HEK293T (cell line): ENCODE measurements around the gene DAPK1.
"Not testable (repeated sequence)": the region's sequence is repeated elsewhere in the genome, so short reads cannot be mapped to it uniquely, and the experiment has no call there.

Source experiments
- CTCF ChIA-PET: fragments of 350-600 bp; formaldehyde crosslinking; extraction: SDS; loops from one replicate; lab custom pipeline; 2021; ENCODE audit warnings: antibody characterized with exemption, inconsistent platforms; lab: Yijun Ruan, JAX
- POLR2A ChIA-PET: fragments of 350-600 bp; formaldehyde crosslinking; extraction: SDS; loops from one replicate; lab custom pipeline; 2020; ENCODE audit warnings: antibody characterized with exemption, inconsistent platforms; lab: Yijun Ruan, JAX
- DNase-seq: peaks from one replicate; pipeline ENCODE4 v3.0.0; 2012; ENCODE audit warnings: mixed read lengths; ENCODE audit errors: extremely low spot score
- ARNT ChIP-seq: fragments of 450-650 bp; IDR thresholded peaks from 2 replicates; pipeline ENCODE4 v1.6.1; 2017; ENCODE audit warnings: mild to moderate bottlenecking
- BHLHE40 ChIP-seq: fragments of 450-650 bp; IDR thresholded peaks from 2 replicates; pipeline ENCODE4 v1.6.1; 2016; ENCODE audit warnings: mild to moderate bottlenecking, moderate library complexity, borderline replicate concordance
- CTBP1 ChIP-seq: fragments of 450-650 bp; IDR thresholded peaks from 2 replicates; pipeline ENCODE4 v1.6.1; 2016; ENCODE audit warnings: borderline replicate concordance
- ELF4 ChIP-seq: fragments of 450-650 bp; IDR thresholded peaks from 2 replicates; pipeline ENCODE4 v1.6.1; 2017; ENCODE audit warnings: antibody characterized with exemption
- FOXA1 ChIP-seq: fragments of 450-650 bp; IDR thresholded peaks from 2 replicates; pipeline ENCODE4 v1.6.1; 2016; ENCODE audit warnings: mild to moderate bottlenecking
- FOXK2 ChIP-seq: fragments of 450-650 bp; IDR thresholded peaks from 2 replicates; pipeline ENCODE4 v1.6.1; 2016; ENCODE audit warnings: mild to moderate bottlenecking
- FOXM1 ChIP-seq: fragments of 450-650 bp; IDR thresholded peaks from 2 replicates; pipeline ENCODE4 v1.6.1; 2017; ENCODE audit warnings: mild to moderate bottlenecking, borderline replicate concordance
- HDGF ChIP-seq: fragments of 450-650 bp; IDR thresholded peaks from 2 replicates; pipeline ENCODE4 v1.6.1; 2017; ENCODE audit warnings: antibody characterized with exemption, borderline replicate concordance
- L3MBTL2 ChIP-seq: fragments of 450-650 bp; conservative IDR thresholded peaks from 2 replicates; pipeline ENCODE4 v1.6.1; 2016; ENCODE audit warnings: mild to moderate bottlenecking
- LEF1 ChIP-seq: fragments of 450-650 bp; IDR thresholded peaks from 2 replicates; pipeline ENCODE4 v1.6.1; 2017; ENCODE audit warnings: mild to moderate bottlenecking, borderline replicate concordance
- NFRKB ChIP-seq: fragments of 450-650 bp; IDR thresholded peaks from 2 replicates; pipeline ENCODE4 v1.6.1; 2016; ENCODE audit warnings: mild to moderate bottlenecking, moderate library complexity
- SP1 ChIP-seq: fragments of 450-650 bp; IDR thresholded peaks from 2 replicates; pipeline ENCODE4 v1.6.1; 2017
- SUZ12 ChIP-seq: fragments of 450-650 bp; IDR thresholded peaks from 2 replicates; pipeline ENCODE4 v1.6.1; 2016; ENCODE audit warnings: mild to moderate bottlenecking
- TARDBP ChIP-seq: fragments of 450-650 bp; IDR thresholded peaks from 2 replicates; pipeline ENCODE4 v1.6.1; 2016
- ZNF384 ChIP-seq: fragments of 450-650 bp; IDR thresholded peaks from 2 replicates; pipeline ENCODE4 v1.6.1; 2016
- TF ChIP-seq, protein P1 (sequence below): fragments of 450-650 bp; IDR thresholded peaks from 2 replicates; pipeline ENCODE4 v1.6.1; 2016

DAPK1 gene

DNA sequence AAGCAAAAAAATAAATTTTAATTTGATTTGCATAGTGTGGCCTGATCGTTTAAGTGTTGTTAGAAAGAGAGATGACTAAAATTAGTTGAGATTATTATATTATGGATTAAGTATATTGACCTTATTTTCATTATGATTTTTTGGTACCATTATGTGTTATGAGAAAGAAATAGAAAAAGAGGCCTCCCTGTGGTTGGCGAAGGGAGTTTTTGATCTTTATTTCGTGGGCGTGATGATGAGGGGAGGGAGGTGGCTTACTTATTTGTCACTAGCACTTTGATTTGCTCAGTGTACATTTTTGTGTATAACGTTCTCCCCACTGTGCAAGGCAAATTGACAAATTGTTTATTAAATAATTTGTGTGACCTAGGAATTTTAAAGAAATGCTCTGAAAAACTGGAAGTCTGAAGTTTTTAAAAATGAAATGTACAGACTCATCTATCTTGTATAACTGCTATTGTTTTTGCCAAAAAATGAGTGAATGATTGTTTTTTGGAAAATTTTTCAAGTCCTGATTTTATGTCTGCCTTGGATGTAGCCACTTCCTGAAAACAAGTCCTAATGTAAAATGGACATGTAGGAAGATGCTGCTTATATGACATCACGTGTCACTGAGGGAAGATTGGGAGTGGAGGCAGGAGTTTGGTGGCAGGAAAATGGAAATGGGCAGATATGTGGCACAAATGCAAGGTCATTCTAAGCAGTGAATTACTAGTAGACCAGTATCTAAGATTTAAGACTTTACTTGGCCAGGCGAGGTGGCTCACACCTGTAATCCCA lies 3.0 kb downstream of the DAPK1 start:
- CTCF ChIA-PET = no interaction called here
- DNase-seq = no peak
- POLR2A ChIA-PET = no interaction called here
- TF ChIP-seq ZNF384 (no peak), CTBP1 (no peak), FOXA1 (no peak), HDGF (no peak), ARNT (no peak), SP1 (no peak), FOXK2 (no peak)

DNA sequence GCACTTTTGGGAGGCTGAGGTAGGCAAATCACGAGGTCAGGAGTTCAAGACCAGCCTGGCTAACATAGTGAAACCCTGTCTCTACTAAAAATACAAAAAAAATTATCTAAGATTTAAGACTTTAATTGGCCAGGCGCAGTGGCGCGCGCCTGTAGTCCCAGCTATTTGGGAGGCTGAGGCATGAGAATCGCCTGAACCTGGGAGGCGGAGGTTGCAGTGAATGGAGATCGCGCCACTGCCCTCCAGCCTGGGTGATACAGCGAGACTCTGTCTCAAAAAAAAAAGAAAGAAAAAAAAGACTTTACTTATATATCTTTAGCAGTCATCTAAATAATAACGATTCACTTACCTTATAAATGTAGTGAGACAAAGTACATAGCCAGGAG lies 3.6 kb downstream of the DAPK1 start:
- CTCF ChIA-PET = not testable (repeated sequence)

DNA sequence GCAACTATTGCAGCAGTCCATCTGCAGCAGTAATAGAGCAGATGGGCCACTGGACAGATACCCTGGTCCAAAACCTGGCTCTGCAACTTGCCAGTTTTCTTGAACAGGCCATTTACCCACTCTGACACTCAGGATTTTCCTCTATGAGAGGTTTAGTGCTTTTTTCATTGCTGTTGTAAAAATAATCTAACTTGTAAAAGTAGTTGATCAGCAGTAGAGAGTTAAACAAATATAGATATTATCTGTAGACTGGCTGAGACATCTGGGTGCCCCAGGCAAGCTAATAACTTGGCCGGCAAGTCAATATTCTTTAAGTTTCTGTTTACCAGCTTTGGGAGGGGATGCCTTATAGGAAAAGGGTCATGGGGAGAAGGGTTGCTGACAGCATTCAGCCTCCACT lies 4.1 kb downstream of the DAPK1 start:
- TF ChIP-seq HDGF = no peak
- no peak for TF ChIP-seq CTBP1
- no peak for TF ChIP-seq ELF4
- no peak for TF ChIP-seq ARNT
- DNase-seq = no peak
- POLR2A ChIA-PET = no interaction called here
- CTCF ChIA-PET = no interaction called here

More for the DNA sequence above, 3.6 kb downstream of the DAPK1 start:
- POLR2A ChIA-PET, DNase-seq: not testable (repeated sequence)

DNA sequence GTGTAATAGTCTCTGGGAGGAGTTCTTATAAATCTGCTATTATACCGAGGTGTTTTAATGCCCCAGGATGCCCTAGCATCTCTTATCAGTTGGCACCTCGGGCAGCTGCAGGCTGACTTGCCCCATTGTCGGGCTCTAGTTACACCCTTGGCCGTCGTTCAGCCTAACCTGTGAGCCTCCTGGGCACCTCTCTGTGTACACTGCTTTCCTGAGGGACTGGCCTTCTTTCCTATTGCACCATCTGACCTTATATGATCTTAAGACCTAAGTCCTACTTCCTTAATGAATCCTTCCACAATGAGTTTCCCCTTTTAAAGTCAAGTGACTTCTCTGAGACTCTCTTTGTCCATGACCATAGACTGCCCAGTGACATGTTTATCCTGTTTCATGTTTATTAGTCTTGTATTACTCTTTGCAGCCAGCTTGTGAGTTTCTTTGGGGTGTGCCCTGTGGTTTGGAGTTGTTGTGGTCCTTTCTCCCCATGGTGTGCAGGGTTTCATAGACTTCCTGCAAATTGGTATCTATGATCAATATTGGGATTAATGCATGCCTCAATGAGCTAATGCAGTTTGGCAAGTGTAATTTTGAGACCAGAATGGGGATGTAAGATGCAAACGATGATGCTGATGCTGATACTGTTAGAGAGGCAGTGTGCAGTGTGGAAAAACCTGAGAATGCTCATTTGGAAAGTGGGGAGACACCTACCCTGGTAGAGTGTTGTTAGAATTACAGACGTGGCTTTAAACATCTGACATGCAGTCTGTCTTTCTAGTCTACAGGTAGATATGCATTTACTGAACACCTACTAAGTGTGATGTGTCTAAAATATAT lies 4.9 kb downstream of the DAPK1 start:
- ChIA-PET CTCF (interaction anchor here (0.6 kb wide), 2 partner anchors 36 to 435 kb away, joined by 3 to 6 read pairs; no protein-coding TSS in a partner anchor), POLR2A (no interaction called here)
- DNase-seq = no peak
- TF ChIP-seq SUZ12 (no peak), FOXM1 (no peak), CTBP1 (no peak), ARNT (no peak), BHLHE40 (no peak), ZNF384 (no peak), FOXK2 (no peak), ELF4 (no peak)

GRCh38 chr9:87503430-87503829 lies 5.8 kb downstream of the DAPK1 start:
- POLR2A ChIA-PET = no interaction called here
- TF ChIP-seq ZNF384 (no peak), ARNT (no peak), FOXK2 (no peak), SUZ12 (no peak), SP1 (no peak), NFRKB (no peak), CTBP1 (no peak), FOXA1 (no peak), HDGF (no peak)
- TF ChIP-seq, protein P1, sequence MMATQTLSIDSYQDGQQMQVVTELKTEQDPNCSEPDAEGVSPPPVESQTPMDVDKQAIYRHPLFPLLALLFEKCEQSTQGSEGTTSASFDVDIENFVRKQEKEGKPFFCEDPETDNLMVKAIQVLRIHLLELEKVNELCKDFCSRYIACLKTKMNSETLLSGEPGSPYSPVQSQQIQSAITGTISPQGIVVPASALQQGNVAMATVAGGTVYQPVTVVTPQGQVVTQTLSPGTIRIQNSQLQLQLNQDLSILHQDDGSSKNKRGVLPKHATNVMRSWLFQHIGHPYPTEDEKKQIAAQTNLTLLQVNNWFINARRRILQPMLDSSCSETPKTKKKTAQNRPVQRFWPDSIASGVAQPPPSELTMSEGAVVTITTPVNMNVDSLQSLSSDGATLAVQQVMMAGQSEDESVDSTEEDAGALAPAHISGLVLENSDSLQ = no peak
- no peak for DNase-seq
- CTCF ChIA-PET = no interaction called here

DNA sequence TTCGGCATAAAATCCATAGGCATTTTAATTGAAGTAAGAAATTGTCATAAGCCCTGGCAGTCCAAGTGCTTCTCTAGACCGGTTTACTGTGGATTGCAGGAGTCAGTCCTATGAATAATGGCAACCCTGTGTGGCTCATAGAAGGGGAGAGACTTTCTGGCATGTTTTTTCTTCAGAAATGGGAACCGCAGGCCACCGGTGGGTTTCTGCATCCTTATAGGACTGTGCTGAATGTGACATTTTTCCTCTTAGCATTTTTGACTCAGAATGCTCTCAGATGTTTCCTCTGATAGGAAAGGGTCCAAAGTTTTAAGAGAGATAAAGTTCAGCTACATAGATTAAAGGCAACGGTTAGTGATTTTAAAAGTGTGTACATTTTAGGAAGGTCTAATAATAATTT lies 6.3 kb downstream of the DAPK1 start:
- ChIA-PET CTCF (no interaction called here), POLR2A (no interaction called here)
- DNase-seq = no peak
- TF ChIP-seq ELF4 (no peak), FOXM1 (no peak), ARNT (no peak), L3MBTL2 (no peak), SUZ12 (no peak), BHLHE40 (no peak), FOXK2 (no peak), ZNF384 (no peak), FOXA1 (no peak), NFRKB (no peak), TARDBP (no peak), SP1 (no peak), HDGF (no peak), LEF1 (no peak), CTBP1 (no peak)
- TF ChIP-seq, protein P1 = no peak

- ChIA-PET CTCF (no interaction called here), POLR2A (no interaction called here)
- no peak for TF ChIP-seq ZNF384
- no peak for DNase-seq
Observed at GRCh38 chr9:87504938-87505337, 7.3 kb downstream of the DAPK1 start.
